HepG2 (cell line): Measurements from ENCODE around the gene MSMP. TPM values are rescaled to one million over a fixed set of nuclear protein-coding genes. Genes with fewer than 3 reads are reported as not detected.
A peak's percentile ranks its signal among the peaks of the same experiment; 100 is the strongest.

Experiments used
- MEIS1 ChIP-seq: sonication (generic); formaldehyde crosslinking; IDR thresholded peaks from 2 replicates; pipeline ENCODE4 v1.9.0; 2021; ENCODE audit warnings: mild to moderate bottlenecking, missing genetic modification reagents, moderate library complexity, borderline replicate concordance
- ZNF143 ChIP-seq: sonication (generic); formaldehyde crosslinking; IDR thresholded peaks from 2 replicates; pipeline ENCODE4 v1.4.0; 2020; ENCODE audit warnings: missing genetic modification reagents
- ZNF367 ChIP-seq: sonication (generic); formaldehyde crosslinking; IDR thresholded peaks from 2 replicates; pipeline ENCODE4 v1.4.0; 2020; ENCODE audit warnings: missing genetic modification reagents, borderline replicate concordance
- polyA plus RNA-seq, 8 experiments: library from polyadenylated mRNA; depleted of rRNA in 3 of 8; stranded (reverse) in 7 of 8; unstranded in 1 of 8; fragments of >200 nt; fragmentation: Illumina TruSeq in 4 of 8; extraction: Trizol in 4 of 8; gene quantifications; 2 replicates each; pipeline versions ENCODE4 v1.2.1 to v1.2.3, GENCODE V29; 2011 to 2016; ENCODE audit warnings: low read depth in 4 of 8, missing spikeins in 1 of 8, mixed read lengths in 1 of 8; ENCODE audit not compliant: insufficient read depth in 1 of 8
- total RNA-seq, 5 experiments: library from RNA; depleted of rRNA; stranded (reverse); fragments of >200 nt; fragmentation: Illumina TruSeq; extraction: Trizol; gene quantifications; 2 replicates each; pipeline ENCODE4 v1.2.3, GENCODE V29; 2016; ENCODE audit warnings: low read depth in 1 of 5
- TF ChIP-seq, protein P1 (sequence below): sonication (generic); formaldehyde crosslinking; IDR thresholded peaks from 2 replicates; pipeline ENCODE4 v1.4.0; 2020; ENCODE audit warnings: mild to moderate bottlenecking, missing genetic modification reagents
- TF ChIP-seq, protein P2 (sequence below): sonication (generic); formaldehyde crosslinking; IDR thresholded peaks from 2 replicates; pipeline ENCODE4 v1.4.0; 2020; ENCODE audit warnings: missing genetic modification reagents, borderline replicate concordance
- TF ChIP-seq, protein P3 (sequence below): sonication (generic); formaldehyde crosslinking; IDR thresholded peaks from 2 replicates; pipeline ENCODE4 v1.4.0; 2020; ENCODE audit warnings: missing genetic modification reagents, borderline replicate concordance
- TF ChIP-seq, protein P4 (sequence below): sonication (generic); formaldehyde crosslinking; IDR thresholded peaks from 2 replicates; pipeline ENCODE4 v1.9.0; 2021; ENCODE audit warnings: missing genetic modification reagents, borderline replicate concordance
- TF ChIP-seq, protein P5 (sequence below): sonication (generic); formaldehyde crosslinking; IDR thresholded peaks from 2 replicates; pipeline ENCODE4 v1.5.1; 2020; ENCODE audit warnings: missing genetic modification reagents, mild to moderate bottlenecking, borderline replicate concordance

The MSMP gene
- total and polyA plus RNA-seq, 2 of the 13 experiments (the other 11 are each of a cell fraction or from before 2014, with no cell fraction given): 0.24 to 0.46 TPM

DNA sequence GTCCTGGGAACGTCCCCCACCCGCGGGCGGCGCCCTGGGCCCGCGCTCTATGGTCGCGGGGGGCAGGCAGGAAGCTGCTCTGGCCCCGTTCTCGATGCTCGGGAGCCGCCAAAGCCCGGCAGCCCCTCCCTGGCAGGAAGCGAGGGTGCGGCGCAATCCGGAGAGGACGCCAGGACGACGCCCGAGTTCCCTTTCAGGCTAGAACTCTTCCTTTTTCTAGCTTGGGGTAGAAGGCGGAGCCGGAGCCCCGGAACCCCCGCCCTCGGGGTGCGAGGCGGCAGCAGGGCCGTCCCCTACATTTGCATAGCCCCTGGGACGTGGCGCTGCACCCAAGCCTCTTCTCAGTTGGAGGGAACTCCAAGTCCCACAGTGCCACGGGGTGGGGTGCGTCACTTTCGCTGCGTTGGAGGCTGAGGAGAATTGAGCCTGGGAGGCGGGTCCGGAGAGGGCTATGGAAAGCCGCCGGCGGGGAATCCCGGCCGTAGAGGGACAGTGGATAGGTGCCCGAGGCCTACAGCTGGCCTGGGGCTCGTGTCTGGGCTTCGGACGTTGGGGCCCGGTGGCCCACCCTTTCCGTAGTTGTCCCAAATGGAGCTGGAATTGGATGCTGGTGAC lies 21.8 kb downstream of the MSMP start, which contains the start of the genes CREB3 and TLN1 (continued):
- TF ChIP-seq, protein P1, sequence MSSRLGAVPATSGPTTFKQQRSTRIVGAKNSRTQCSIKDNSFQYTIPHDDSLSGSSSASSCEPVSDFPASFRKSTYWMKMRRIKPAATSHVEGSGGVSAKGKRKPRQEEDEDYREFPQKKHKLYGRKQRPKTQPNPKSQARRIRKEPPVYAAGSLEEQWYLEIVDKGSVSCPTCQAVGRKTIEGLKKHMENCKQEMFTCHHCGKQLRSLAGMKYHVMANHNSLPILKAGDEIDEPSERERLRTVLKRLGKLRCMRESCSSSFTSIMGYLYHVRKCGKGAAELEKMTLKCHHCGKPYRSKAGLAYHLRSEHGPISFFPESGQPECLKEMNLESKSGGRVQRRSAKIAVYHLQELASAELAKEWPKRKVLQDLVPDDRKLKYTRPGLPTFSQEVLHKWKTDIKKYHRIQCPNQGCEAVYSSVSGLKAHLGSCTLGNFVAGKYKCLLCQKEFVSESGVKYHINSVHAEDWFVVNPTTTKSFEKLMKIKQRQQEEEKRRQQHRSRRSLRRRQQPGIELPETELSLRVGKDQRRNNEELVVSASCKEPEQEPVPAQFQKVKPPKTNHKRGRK (CRISPR knock-in tag): no peak
- TF ChIP-seq, protein P2, sequence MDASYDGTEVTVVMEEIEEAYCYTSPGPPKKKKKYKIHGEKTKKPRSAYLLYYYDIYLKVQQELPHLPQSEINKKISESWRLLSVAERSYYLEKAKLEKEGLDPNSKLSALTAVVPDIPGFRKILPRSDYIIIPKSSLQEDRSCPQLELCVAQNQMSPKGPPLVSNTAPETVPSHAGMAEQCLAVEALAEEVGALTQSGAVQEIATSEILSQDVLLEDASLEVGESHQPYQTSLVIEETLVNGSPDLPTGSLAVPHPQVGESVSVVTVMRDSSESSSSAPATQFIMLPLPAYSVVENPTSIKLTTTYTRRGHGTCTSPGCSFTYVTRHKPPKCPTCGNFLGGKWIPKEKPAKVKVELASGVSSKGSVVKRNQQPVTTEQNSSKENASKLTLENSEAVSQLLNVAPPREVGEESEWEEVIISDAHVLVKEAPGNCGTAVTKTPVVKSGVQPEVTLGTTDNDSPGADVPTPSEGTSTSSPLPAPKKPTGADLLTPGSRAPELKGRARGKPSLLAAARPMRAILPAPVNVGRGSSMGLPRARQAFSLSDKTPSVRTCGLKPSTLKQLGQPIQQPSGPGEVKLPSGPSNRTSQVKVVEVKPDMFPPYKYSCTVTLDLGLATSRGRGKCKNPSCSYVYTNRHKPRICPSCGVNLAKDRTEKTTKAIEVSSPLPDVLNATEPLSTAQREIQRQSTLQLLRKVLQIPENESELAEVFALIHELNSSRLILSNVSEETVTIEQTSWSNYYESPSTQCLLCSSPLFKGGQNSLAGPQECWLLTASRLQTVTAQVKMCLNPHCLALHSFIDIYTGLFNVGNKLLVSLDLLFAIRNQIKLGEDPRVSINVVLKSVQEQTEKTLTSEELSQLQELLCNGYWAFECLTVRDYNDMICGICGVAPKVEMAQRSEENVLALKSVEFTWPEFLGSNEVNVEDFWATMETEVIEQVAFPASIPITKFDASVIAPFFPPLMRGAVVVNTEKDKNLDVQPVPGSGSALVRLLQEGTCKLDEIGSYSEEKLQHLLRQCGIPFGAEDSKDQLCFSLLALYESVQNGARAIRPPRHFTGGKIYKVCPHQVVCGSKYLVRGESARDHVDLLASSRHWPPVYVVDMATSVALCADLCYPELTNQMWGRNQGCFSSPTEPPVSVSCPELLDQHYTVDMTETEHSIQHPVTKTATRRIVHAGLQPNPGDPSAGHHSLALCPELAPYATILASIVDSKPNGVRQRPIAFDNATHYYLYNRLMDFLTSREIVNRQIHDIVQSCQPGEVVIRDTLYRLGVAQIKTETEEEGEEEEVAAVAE: no peak
- TF ChIP-seq, protein P3, sequence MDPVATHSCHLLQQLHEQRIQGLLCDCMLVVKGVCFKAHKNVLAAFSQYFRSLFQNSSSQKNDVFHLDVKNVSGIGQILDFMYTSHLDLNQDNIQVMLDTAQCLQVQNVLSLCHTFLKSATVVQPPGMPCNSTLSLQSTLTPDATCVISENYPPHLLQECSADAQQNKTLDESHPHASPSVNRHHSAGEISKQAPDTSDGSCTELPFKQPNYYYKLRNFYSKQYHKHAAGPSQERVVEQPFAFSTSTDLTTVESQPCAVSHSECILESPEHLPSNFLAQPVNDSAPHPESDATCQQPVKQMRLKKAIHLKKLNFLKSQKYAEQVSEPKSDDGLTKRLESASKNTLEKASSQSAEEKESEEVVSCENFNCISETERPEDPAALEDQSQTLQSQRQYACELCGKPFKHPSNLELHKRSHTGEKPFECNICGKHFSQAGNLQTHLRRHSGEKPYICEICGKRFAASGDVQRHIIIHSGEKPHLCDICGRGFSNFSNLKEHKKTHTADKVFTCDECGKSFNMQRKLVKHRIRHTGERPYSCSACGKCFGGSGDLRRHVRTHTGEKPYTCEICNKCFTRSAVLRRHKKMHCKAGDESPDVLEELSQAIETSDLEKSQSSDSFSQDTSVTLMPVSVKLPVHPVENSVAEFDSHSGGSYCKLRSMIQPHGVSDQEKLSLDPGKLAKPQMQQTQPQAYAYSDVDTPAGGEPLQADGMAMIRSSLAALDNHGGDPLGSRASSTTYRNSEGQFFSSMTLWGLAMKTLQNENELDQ (CRISPR knock-in tag): no peak
- TF ChIP-seq ZNF367 (CRISPR knock-in tag) (no peak; the same call in 1 of the 2 replicates), ZNF143 (CRISPR knock-in tag) (peak; percentile 94), MEIS1 (CRISPR knock-in tag) (peak; percentile 69; the same call in 1 of the 2 replicates)
- TF ChIP-seq, protein P4, sequence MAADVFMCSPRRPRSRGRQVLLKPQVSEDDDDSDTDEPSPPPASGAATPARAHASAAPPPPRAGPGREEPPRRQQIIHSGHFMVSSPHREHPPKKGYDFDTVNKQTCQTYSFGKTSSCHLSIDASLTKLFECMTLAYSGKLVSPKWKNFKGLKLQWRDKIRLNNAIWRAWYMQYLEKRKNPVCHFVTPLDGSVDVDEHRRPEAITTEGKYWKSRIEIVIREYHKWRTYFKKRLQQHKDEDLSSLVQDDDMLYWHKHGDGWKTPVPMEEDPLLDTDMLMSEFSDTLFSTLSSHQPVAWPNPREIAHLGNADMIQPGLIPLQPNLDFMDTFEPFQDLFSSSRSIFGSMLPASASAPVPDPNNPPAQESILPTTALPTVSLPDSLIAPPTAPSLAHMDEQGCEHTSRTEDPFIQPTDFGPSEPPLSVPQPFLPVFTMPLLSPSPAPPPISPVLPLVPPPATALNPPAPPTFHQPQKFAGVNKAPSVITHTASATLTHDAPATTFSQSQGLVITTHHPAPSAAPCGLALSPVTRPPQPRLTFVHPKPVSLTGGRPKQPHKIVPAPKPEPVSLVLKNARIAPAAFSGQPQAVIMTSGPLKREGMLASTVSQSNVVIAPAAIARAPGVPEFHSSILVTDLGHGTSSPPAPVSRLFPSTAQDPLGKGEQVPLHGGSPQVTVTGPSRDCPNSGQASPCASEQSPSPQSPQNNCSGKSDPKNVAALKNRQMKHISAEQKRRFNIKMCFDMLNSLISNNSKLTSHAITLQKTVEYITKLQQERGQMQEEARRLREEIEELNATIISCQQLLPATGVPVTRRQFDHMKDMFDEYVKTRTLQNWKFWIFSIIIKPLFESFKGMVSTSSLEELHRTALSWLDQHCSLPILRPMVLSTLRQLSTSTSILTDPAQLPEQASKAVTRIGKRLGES: no peak
- TF ChIP-seq, protein P5, sequence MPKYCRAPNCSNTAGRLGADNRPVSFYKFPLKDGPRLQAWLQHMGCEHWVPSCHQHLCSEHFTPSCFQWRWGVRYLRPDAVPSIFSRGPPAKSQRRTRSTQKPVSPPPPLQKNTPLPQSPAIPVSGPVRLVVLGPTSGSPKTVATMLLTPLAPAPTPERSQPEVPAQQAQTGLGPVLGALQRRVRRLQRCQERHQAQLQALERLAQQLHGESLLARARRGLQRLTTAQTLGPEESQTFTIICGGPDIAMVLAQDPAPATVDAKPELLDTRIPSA (CRISPR knock-in tag): no peak
